Measurements from ENCODE around the gene SPRYD4.

Gene SPRYD4

GRCh38 chr12:56521209-56521589, 52.8 kb downstream of the SPRYD4 start:
- no peak for DNase-seq (ENCODE audit: low read depth)

GRCh38 chr12:56521590-56522371, 53.4 kb downstream of the SPRYD4 start, which contains the start of gene RBMS2:
TSS of gene RBMS2 (plus strand) at chr12:56521820. CDS start at chr12:56522024, 204 bp downstream.
- no peak for DNase-seq (ENCODE audit: low read depth)

GRCh38 chr12:56522411-56523193, 54.2 kb downstream of the SPRYD4 start:
- no peak for DNase-seq (ENCODE audit: low read depth)

GRCh38 chr12:56528846-56529245, 60.5 kb downstream of the SPRYD4 start:
- DNase-seq (ENCODE audit: low read depth), result no peak
